GM18909 (cell line): ENCODE results near the gene ITSN2.
A peak's percentile ranks its signal among the peaks of the same experiment; 100 is the strongest.
"Not testable (repeated sequence)": the region's sequence is repeated elsewhere in the genome, so short reads cannot be mapped to it uniquely, and the experiment has no call there.

Experiments
- ATAC-seq: cut with Tn5 transposase; IDR thresholded peaks from one replicate; pipeline ENCODE4 v1.9.1; 2021; ENCODE audit warnings: mild to moderate bottlenecking; ENCODE audit not compliant: unreplicated experiment, poor library complexity

Gene ITSN2

DNA sequence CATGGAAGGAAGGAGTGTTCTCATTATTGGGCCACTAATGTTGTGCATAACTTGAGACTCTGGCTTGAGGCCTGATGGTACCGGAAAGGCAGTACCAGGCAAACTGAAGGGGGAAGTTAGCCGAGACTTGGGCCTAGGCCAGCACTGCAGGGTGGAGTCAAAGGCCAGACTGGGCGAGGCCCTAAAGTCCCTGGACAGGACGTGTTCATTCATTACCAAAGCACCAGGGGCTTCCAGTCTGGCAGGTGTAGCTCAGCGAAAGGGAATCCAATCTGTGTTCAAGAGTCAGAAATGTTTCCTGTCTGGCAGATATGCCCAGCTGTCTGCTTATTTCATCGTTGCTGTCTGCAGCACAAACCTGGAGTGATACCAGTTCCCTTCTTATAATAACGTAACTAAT is 4.7 kb upstream of the ITSN2 start:
- no peak for ATAC-seq

DNA sequence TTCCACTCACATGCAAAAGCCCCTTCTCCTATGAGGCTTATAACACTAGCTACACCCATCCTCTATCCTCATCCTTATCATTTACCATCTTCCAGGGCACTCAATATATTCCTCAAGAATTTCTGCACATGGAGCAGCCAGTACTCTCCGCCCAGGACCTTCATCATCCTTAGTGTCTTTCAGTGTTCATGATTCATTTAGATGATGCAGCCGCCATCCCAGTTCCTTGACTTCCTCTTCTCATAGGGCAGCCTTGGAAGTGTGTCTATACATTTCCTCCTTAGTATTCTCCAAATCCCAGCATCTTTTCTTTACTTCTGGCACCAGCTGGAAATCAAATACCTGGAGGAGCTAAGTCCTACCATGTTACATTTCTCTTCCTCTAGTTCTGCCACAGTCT is 3.0 kb upstream of the ITSN2 start:
- ATAC-seq, result no peak

- ATAC-seq, result no peak
Observed at GRCh38 chr2:24362253-24362652, 1.9 kb upstream of the ITSN2 start.

DNA sequence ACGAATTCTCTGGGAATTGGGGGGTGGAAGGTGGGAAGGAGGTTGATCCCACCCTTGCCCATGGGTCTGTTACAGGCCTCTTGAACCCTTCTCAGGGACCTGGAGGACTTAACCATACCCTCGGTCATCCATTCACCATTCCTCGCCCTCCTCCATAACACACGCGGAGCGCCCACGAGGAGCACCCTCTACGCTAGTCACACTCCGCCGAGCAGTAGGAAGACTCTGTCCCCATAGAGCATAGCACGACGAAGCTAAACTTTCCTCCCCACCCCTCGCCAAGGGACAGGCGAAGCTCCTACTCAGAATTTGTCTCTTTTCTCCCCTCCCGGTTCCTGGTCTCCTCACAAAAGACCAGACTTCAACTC is 611 bp upstream of the ITSN2 start:
- ATAC-seq, result no peak

DNA sequence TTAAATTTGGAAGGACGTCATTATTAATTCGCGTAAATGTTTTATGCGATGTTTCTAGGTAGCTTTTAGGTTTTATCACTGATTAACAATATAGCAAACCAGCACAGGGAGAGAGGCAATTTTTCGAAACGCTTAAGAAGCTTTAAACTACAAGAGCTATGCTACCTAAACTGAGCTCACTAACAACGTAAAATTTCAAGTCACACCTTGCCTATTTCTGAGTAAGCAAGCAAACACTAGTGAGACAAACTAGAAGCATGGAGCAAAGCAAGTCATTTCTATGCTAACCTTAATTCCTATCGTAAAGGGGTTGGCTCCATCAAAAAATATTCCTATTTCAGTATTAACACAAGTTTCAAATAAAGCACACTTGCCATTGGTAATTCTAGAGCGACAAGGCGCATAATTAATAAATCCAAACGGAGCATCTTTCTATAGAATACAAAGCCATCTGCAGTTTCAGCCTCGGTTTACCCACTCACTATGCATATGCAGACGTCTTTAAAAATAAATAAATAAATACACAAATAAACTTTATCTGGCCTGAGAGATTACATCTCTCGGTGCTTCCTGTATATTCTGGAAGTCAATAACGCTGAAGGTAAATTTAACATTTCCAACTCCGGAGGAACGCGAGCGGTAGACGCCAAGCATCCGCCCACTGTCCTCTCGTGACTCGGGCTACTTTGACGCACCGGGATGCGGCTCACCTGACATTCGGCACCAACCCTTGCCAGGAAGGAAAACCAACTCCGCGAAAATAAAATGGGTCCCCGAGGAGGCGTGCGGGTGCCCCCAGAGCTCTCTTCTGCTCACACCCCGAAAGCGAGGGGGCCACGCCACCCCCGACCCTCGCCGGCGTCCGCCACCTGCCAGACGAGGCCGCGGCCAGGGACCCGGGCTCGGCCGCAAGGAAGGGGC is 947 bp downstream of the ITSN2 start:
- ATAC-seq, result peak; percentile 10

- not testable (repeated sequence) for ATAC-seq
Observed at GRCh38 chr2:24357767-24358166, 2.6 kb downstream of the ITSN2 start.

GRCh38 chr2:24357115-24357514 is 3.2 kb downstream of the ITSN2 start:
- ATAC-seq, result not testable (repeated sequence)

GRCh38 chr2:24354957-24355356 is 5.4 kb downstream of the ITSN2 start:
- ATAC-seq, result no peak

DNA sequence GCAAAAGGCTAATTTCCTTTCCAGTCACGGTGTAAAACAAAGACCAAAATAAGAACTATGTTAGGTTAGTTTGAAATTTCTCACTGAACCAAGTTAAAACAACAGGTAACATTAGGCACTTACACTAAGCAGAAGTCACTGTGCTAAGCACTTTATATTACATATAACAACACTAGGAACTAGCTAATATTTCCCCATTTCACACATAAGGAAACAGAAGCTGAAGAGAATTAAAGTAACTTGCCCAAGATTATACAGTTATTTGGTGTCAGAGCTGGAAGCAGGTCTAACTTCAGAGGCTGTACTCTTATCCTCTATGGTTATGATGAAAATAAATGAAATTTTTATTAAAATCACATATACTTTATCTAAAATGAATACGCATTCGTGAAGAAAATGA is 5.9 kb downstream of the ITSN2 start:
- ATAC-seq, result no peak

DNA sequence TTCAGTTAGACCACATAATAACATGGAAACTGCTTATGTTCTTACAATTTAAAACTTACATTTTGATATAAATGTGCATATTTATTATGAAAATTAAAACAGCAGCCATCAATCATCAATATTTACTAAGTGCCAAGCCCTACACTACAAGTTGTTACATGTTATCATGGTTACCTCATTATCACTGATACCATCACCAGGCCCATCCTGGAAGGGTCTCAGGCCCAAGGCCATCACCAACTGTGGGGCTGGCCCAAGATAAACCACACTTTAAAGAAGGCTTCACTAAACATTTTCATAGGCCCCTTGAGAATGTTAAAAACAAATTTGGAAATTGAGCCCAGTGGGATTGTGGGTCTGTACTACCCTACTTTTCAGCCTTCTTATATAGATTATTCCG is 6.4 kb downstream of the ITSN2 start:
- no peak for ATAC-seq

GRCh38 chr2:24353364-24353763 is 7.0 kb downstream of the ITSN2 start:
- no peak for ATAC-seq

DNA sequence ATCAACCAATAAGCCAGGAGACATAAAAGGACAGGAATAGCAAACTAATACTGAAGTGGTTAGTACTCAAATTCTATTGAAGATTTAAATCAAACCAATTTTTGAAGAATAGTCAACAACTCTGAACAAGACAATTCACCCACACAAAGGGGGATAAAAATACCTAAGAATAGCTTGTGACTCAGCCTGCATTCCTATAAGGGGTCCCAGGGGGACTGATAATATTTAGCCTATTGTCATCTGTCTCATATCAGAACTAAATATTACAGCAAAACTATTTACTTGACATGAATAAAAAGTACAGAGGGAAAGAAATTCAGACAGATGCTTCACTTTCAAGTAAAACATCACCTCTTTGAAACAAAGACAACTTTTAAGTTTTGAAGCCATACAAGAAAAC is 7.7 kb downstream of the ITSN2 start:
- no peak for ATAC-seq

- no peak for ATAC-seq
Observed at GRCh38 chr2:24351981-24352380, 8.4 kb downstream of the ITSN2 start.

DNA sequence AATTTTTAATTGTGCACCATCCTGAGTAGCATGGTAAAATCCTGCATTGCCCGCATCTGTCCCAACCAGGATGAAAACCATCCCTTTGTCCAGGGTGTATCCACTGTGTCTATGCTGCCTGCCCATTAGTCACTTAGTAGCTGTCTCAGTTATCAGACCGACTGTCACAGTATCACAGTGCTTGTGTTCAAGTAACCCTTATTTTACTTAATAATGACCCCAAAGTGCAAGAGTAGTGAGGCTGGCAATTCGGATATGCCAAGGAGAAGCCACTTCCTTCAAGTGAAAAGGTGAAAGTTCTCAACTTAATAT is 8.8 kb downstream of the ITSN2 start:
- ATAC-seq, result no peak

DNA sequence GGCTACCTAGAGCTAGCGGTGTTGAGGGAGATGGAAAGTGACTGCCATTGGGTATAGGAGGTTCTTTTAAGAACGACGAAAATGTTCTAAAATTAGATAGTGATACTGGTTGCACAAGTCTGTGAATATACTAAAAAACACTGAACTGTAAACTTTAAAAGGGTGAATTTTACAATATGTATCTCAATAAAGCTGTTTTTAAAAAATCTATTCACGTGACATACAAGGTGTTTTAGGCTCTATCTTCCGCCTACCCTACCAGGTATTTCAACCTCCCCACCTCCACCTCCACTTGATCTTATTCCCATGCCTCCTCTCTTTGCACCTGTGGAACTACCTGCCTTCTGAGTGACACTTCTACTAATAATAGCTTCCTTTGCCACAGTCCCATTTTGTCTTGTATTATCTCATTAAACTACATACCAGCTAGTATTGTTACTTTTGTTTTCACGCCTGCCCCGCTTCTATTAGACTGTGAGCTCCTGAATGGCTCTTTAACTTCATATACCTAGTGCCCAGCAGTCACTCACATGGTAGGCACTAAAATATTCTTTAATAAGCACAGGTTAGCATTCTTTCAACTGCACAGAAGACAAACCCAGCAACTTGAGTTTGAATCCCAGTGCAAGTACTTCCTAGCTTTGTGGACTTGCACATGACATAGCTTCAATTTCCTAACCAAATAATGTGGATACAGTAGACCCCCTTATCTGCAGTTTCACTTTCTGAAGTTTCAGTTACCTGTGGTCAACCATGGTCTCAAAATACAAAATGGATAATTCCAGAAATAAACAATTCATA is 9.3 kb downstream of the ITSN2 start:
- no peak for ATAC-seq

DNA sequence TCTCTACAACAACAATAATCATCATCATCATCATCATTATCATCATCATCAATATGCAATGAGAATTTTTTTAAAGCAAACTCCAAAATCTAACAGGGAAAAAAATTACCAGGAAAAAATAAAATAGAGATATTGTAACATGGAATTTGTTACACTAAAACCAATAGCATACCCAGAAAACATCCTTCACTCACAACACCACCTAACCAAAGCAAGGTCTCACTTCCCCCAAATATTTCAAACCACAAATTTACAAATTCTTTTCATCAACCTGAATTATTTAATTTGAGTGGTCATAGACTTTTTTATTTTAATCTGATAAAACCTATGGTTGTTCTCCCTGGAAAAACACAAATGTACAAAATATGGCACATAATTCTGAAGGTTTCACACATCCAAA is 11.2 kb downstream of the ITSN2 start:
- ATAC-seq, result no peak

GRCh38 chr2:24345937-24346336 is 14.4 kb downstream of the ITSN2 start:
- no peak for ATAC-seq

GRCh38 chr2:24343225-24343882 is 17.0 kb downstream of the ITSN2 start:
- peak; percentile 61 for ATAC-seq

- peak; percentile 59 for ATAC-seq
Observed at GRCh38 chr2:24342110-24342910, 18.0 kb downstream of the ITSN2 start.

DNA sequence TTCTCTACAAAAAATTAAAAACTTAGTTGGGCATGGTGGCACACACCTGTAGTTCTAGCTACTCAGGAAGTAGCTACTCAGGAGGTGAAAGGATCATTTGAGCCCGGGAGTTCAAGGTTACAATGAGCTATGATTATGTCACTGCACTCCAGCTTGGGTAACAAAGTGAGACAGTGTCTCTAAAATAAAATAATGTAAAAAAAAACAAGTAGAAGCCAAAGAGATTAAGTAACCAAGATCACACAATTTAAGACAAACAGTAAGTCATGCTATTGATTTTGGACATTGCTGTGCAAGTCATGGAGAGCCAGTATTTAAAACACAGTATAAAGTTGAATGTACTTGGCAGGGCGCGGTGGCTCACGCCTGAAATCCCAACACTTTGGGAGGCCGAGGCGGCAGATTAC is 20.5 kb downstream of the ITSN2 start:
- ATAC-seq, result no peak
